Naive thymus-derived CD4-positive, alpha-beta T cell (primary cell): ENCODE measurements around the gene RYK. TPM values are rescaled to one million over a fixed set of nuclear protein-coding genes. Genes with fewer than 3 reads are reported as not detected.
"Not testable (repeated sequence)": the region's sequence is repeated elsewhere in the genome, so short reads cannot be mapped to it uniquely, and the experiment has no call there.

Experiments
- ATAC-seq: fragments of 150-1000 bp; cut with Tn5 transposase; 2 replicates; pipeline ENCODE4 v1.10.0; 2021; ENCODE audit warnings: mild to moderate bottlenecking, moderate library complexity
- CTCF ChIA-PET: fragments of 350-600 bp; sonication (Branson Sonifier 250); formaldehyde crosslinking; loops from one replicate; lab custom pipeline; 2021; ENCODE audit warnings: antibody characterized with exemption; lab: Charles Lee
- POLR2A ChIA-PET: fragments of 350-600 bp; sonication (Branson Sonifier 250); formaldehyde crosslinking; loops from one replicate; lab custom pipeline; 2021; ENCODE audit warnings: antibody characterized with exemption, inconsistent platforms; lab: Charles Lee
- DNase-seq, 9 donors: peaks; one replicate each; pipeline versions ENCODE4 v3.0.0 to v3.0.0-alpha.2; 2020 to 2022; ENCODE audit warnings: mixed read lengths in 1 of 9
- H3K27ac ChIP-seq: one replicate; pipeline ENCODE4 v1.7.0; 2013; ENCODE audit warnings: mild to moderate bottlenecking, low read depth, low read length, moderate library complexity
- H3K27me3 ChIP-seq, 2 donors: one replicate each; pipeline ENCODE4 v1.7.0; 2013; ENCODE audit warnings: low read length in 2 of 2, mild to moderate bottlenecking in 2 of 2, moderate library complexity in 2 of 2; ENCODE audit not compliant: control insufficient read depth in 2 of 2, insufficient read depth in 2 of 2
- H3K36me3 ChIP-seq, 3 experiments: 1 replicate in 2 of 3; 2 replicates in 1 of 3; pipeline ENCODE4 v1.7.0; 2013; ENCODE audit warnings: low read length in 3 of 3, mild to moderate bottlenecking in 3 of 3, moderate library complexity in 1 of 3; ENCODE audit not compliant: insufficient read depth in 3 of 3, control insufficient read depth in 2 of 3
- H3K4me1 ChIP-seq, 2 donors: one replicate each; pipeline ENCODE4 v1.7.0; 2013; ENCODE audit warnings: low read length in 2 of 2, mild to moderate bottlenecking in 2 of 2, moderate library complexity in 1 of 2; ENCODE audit not compliant: control insufficient read depth in 2 of 2, insufficient read depth in 2 of 2
- H3K4me3 ChIP-seq: 2 replicates; pipeline ENCODE4 v1.7.0; 2013; ENCODE audit warnings: mild to moderate bottlenecking, low read length
- H3K9me3 ChIP-seq, 3 experiments: 1 replicate in 2 of 3; 2 replicates in 1 of 3; pipeline ENCODE4 v1.7.0; 2013; ENCODE audit warnings: low read length in 3 of 3; ENCODE audit not compliant: control insufficient read depth in 2 of 3
- H3K27ac Mint-ChIP-seq, 9 donors: one replicate each; pipeline ENCODE4 v1.8.0; 2020 to 2022; ENCODE audit warnings: mixed read lengths in 9 of 9, mild to moderate bottlenecking in 8 of 9, moderate library complexity in 5 of 9, inconsistent platforms in 2 of 9
- H3K27me3 Mint-ChIP-seq, 5 donors: one replicate each; pipeline ENCODE4 v1.8.0; 2021 to 2022; ENCODE audit warnings: mixed read lengths in 5 of 5, mild to moderate bottlenecking in 1 of 5
- H3K36me3 Mint-ChIP-seq, 5 donors: one replicate each; pipeline ENCODE4 v1.8.0; 2020 to 2022; ENCODE audit warnings: mixed read lengths in 5 of 5, mild to moderate bottlenecking in 3 of 5, inconsistent platforms in 1 of 5
- H3K4me1 Mint-ChIP-seq, 7 donors: one replicate each; pipeline ENCODE4 v1.8.0; 2020 to 2022; ENCODE audit warnings: mixed read lengths in 7 of 7, mild to moderate bottlenecking in 3 of 7, inconsistent platforms in 1 of 7
- H3K4me3 Mint-ChIP-seq, 10 donors: one replicate each; pipeline ENCODE4 v1.8.0; 2020 to 2022; ENCODE audit warnings: mild to moderate bottlenecking in 10 of 10, mixed read lengths in 10 of 10, moderate library complexity in 6 of 10, inconsistent platforms in 2 of 10
- H3K9me3 Mint-ChIP-seq, 11 donors: one replicate each; pipeline ENCODE4 v1.8.0; 2020 to 2022; ENCODE audit warnings: mixed read lengths in 11 of 11, mild to moderate bottlenecking in 4 of 11, inconsistent platforms in 1 of 11, moderate library complexity in 1 of 11
- intact Hi-C, 2 donors: fragments of 100-400 bp; cut with micrococcal nuclease; formaldehyde crosslinking; loops; one replicate each; pipeline ENCODE4 v1.15.1; 2023
- polyA plus RNA-seq, 2 donors: library from polyadenylated mRNA; unstranded; fragments of 300-500 nt; fragmentation: Illumina TruSeq; gene quantifications; one replicate each; pipeline ENCODE4 v1.2.3, GENCODE V29; 2021
- total RNA-seq, 6 experiments: library from RNA in 5 of 6; stranded (reverse) in 5 of 6; gene quantifications; 1 replicate in 5 of 6; 2 replicates in 1 of 6; pipeline ENCODE4 v1.2.3 and lab custom pipeline; 2021 to 2026

RYK gene
- total and polyA plus RNA-seq, 7 experiments from 2014 or later: 6.9 to 53.5 (median 44.8) TPM

- no peak overlapping the region for H3K4me3 Mint-ChIP-seq
- ChIA-PET POLR2A (no interaction called here), CTCF (interaction anchor here (0.7 kb wide), 1 partner anchor 15 kb away, joined by 3 read pairs; no protein-coding TSS in a partner anchor)
- H3K4me1 Mint-ChIP-seq: no peaks in the 10 kb centered on the region
- ATAC-seq (no peak), DNase-seq (no peak)
- no peaks in the 10 kb centered on the region for H3K36me3 Mint-ChIP-seq
- peaks cover 0 to 5% (median 0%) of the 10 kb centered on the region in 11 donors for H3K9me3 Mint-ChIP-seq
- no peaks in the 10 kb centered on the region for H3K27me3 ChIP-seq
- H3K27me3 Mint-ChIP-seq: peaks cover 0 to 54% (median 12%) of the 10 kb centered on the region in 5 donors
- H3K27ac Mint-ChIP-seq: no peak overlapping the region
- H3K36me3 ChIP-seq: no peaks in the 10 kb centered on the region
- no peaks in the 10 kb centered on the region for H3K9me3 ChIP-seq
- intact Hi-C loops: no loop called here
- H3K27ac ChIP-seq: no peak overlapping the region
- H3K4me3 ChIP-seq: no peak overlapping the region
- H3K4me1 ChIP-seq: no peaks in the 10 kb centered on the region
Measured at GRCh38 chr3:134281912-134282658, 31.4 kb upstream of the RYK start.

GRCh38 chr3:134279466-134279865 lies 28.8 kb upstream of the RYK start:
- H3K36me3 Mint-ChIP-seq: no peaks in the 10 kb centered on the region
- Histone ChIP-seq H3K4me3 (no peak overlapping the region), H3K9me3 (no peaks in the 10 kb centered on the region), H3K27ac (no peak overlapping the region), H3K27me3 (no peaks in the 10 kb centered on the region), H3K36me3 (no peaks in the 10 kb centered on the region), H3K4me1 (no peaks in the 10 kb centered on the region)
- DNase-seq: no peak
- H3K4me3 Mint-ChIP-seq: no peak overlapping the region
- no peaks in the 10 kb centered on the region for H3K4me1 Mint-ChIP-seq
- no peak overlapping the region for H3K27ac Mint-ChIP-seq
- H3K9me3 Mint-ChIP-seq: peaks cover 0 to 6% (median 2%) of the 10 kb centered on the region in 11 donors
- ChIA-PET CTCF (no interaction called here), POLR2A (no interaction called here)
- H3K27me3 Mint-ChIP-seq: peaks cover 10 to 58% (median 14%) of the 10 kb centered on the region in 5 donors
- intact Hi-C loops: no loop called here
- ATAC-seq: no peak

GRCh38 chr3:134277066-134277660 lies 26.5 kb upstream of the RYK start:
- POLR2A ChIA-PET: no interaction called here
- DNase-seq (no peak), ATAC-seq (no peak)
- H3K4me3 Mint-ChIP-seq: no peak overlapping the region
- H3K27ac Mint-ChIP-seq: no peak overlapping the region
- Histone ChIP-seq H3K9me3 (no peaks in the 10 kb centered on the region), H3K36me3 (no peaks in the 10 kb centered on the region), H3K27ac (no peak overlapping the region), H3K27me3 (no peaks in the 10 kb centered on the region), H3K4me1 (no peaks in the 10 kb centered on the region), H3K4me3 (no peak overlapping the region)
- H3K27me3 Mint-ChIP-seq: peaks cover 13 to 74% (median 30%) of the 10 kb centered on the region in 5 donors
- intact Hi-C loops: no loop called here
- CTCF ChIA-PET: no interaction called here
- H3K4me1 Mint-ChIP-seq: no peaks in the 10 kb centered on the region
- H3K36me3 Mint-ChIP-seq: peaks cover 0 to 5% (median 0%) of the 10 kb centered on the region in 5 donors
- peaks cover 0 to 6% (median 4%) of the 10 kb centered on the region in 11 donors for H3K9me3 Mint-ChIP-seq

GRCh38 chr3:134276086-134276485 lies 25.4 kb upstream of the RYK start:
- H3K27ac ChIP-seq: no peak overlapping the region
- H3K4me1 ChIP-seq: no peaks in the 10 kb centered on the region
- intact Hi-C loops: no loop called here
- no peaks in the 10 kb centered on the region for H3K4me1 Mint-ChIP-seq
- CTCF ChIA-PET: no interaction called here
- no peaks in the 10 kb centered on the region for H3K36me3 ChIP-seq
- no peaks in the 10 kb centered on the region for H3K9me3 ChIP-seq
- no peaks in the 10 kb centered on the region for H3K27me3 ChIP-seq
- peaks cover 0 to 5% (median 0%) of the 10 kb centered on the region in 5 donors for H3K36me3 Mint-ChIP-seq
- no peak overlapping the region for H3K27ac Mint-ChIP-seq
- H3K4me3 Mint-ChIP-seq: no peak overlapping the region
- H3K27me3 Mint-ChIP-seq: peaks cover 16 to 76% (median 32%) of the 10 kb centered on the region in 5 donors
- no peak for ATAC-seq
- POLR2A ChIA-PET: no interaction called here
- peaks cover 0 to 4% (median 0%) of the 10 kb centered on the region in 11 donors for H3K9me3 Mint-ChIP-seq
- no peak for DNase-seq
- H3K4me3 ChIP-seq: no peak overlapping the region

GRCh38 chr3:134275110-134275509 lies 24.5 kb upstream of the RYK start:
- H3K27me3 ChIP-seq, ATAC-seq, H3K27ac ChIP-seq, H3K36me3 Mint-ChIP-seq, DNase-seq, H3K9me3 ChIP-seq, POLR2A ChIA-PET, H3K4me3 ChIP-seq, CTCF ChIA-PET, H3K9me3 Mint-ChIP-seq, H3K4me1 Mint-ChIP-seq, H3K4me3 Mint-ChIP-seq, H3K36me3 ChIP-seq, H3K4me1 ChIP-seq, H3K27ac Mint-ChIP-seq, intact Hi-C loops: not testable (repeated sequence)
- H3K27me3 Mint-ChIP-seq: peaks cover 17 to 73% (median 35%) of the 10 kb centered on the region in 5 donors

- intact Hi-C loops: no loop called here
- no peak overlapping the region for H3K27ac ChIP-seq
- no peaks in the 10 kb centered on the region for H3K9me3 ChIP-seq
- no peak for ATAC-seq
- no peak overlapping the region for H3K4me3 Mint-ChIP-seq
- DNase-seq: no peak
- H3K36me3 ChIP-seq: no peaks in the 10 kb centered on the region
- H3K4me1 Mint-ChIP-seq: no peaks in the 10 kb centered on the region
- no peak overlapping the region for H3K27ac Mint-ChIP-seq
- H3K27me3 Mint-ChIP-seq: peaks cover 17 to 70% (median 35%) of the 10 kb centered on the region in 5 donors
- no peak overlapping the region for H3K4me3 ChIP-seq
- ChIA-PET CTCF (no interaction called here), POLR2A (no interaction called here)
- no peaks in the 10 kb centered on the region for H3K27me3 ChIP-seq
- H3K36me3 Mint-ChIP-seq: peaks cover 0 to 5% (median 0%) of the 10 kb centered on the region in 5 donors
- H3K9me3 Mint-ChIP-seq: peaks cover 0 to 4% (median 0%) of the 10 kb centered on the region in 11 donors
- H3K4me1 ChIP-seq: no peaks in the 10 kb centered on the region
Measured at GRCh38 chr3:134274571-134274970, 23.9 kb upstream of the RYK start.
